Kidney (tissue), 14 donors: ENCODE measurements around the gene PCIF1. TPM values are rescaled to one million over a fixed set of nuclear protein-coding genes. Genes with fewer than 3 reads are reported as not detected.
A peak's percentile ranks its signal among the peaks of the same experiment; 100 is the strongest.

ENCODE experiments used
- DNase-seq, 5 donors: peaks; one replicate each; pipeline ENCODE4 v3.0.0-alpha.2; 2013 to 2020
- FAIRE-seq: peaks from 2 replicates; lab custom pipeline; 2012; peaks lifted over from hg19 to GRCh38; lab: Jason Lieb, UNC
- H3K27ac ChIP-seq, 2 donors: one replicate each; pipeline ENCODE4 v1.7.0; 2013; ENCODE audit warnings: low read depth in 2 of 2, low read length in 2 of 2, inconsistent platforms in 1 of 2
- H3K27me3 ChIP-seq: one replicate; pipeline ENCODE4 v1.7.1; 2013; ENCODE audit warnings: low read length, inconsistent platforms; ENCODE audit not compliant: control insufficient read depth, insufficient read depth
- H3K36me3 ChIP-seq, 3 donors: one replicate each; pipeline versions ENCODE4 v1.7.0 to v1.7.1; 2013; ENCODE audit warnings: low read length in 3 of 3, control low read depth in 1 of 3, inconsistent platforms in 1 of 3; ENCODE audit not compliant: insufficient read depth in 3 of 3, control insufficient read depth in 2 of 3
- H3K4me1 ChIP-seq, 3 donors: one replicate each; pipeline versions ENCODE4 v1.7.0 to v1.7.1; 2013; ENCODE audit warnings: low read length in 3 of 3, inconsistent platforms in 1 of 3, low read depth in 1 of 3; ENCODE audit not compliant: control insufficient read depth in 2 of 3, insufficient read depth in 2 of 3
- H3K4me3 ChIP-seq, 3 donors: one replicate each; pipeline versions ENCODE4 v1.7.0 to v1.8.1; 2013; ENCODE audit warnings: low read length in 3 of 3, control low read depth in 1 of 3, inconsistent platforms in 1 of 3
- H3K9ac ChIP-seq, 3 donors: one replicate each; pipeline versions ENCODE4 v1.7.0 to v1.7.1; 2013; ENCODE audit warnings: low read length in 3 of 3, control low read depth in 1 of 3, inconsistent platforms in 1 of 3
- H3K9me3 ChIP-seq, 3 donors: one replicate each; pipeline versions ENCODE4 v1.7.0 to v1.7.1; 2013; ENCODE audit warnings: low read length in 3 of 3, control low read depth in 1 of 3, inconsistent platforms in 1 of 3; ENCODE audit not compliant: control insufficient read depth in 2 of 3, insufficient read depth in 1 of 3
- intact Hi-C: fragments of 100-400 bp; cut with DNase I; formaldehyde crosslinking; loops from one replicate; pipeline ENCODE4 v1.11.1; 2022
- polyA plus RNA-seq: library from polyadenylated mRNA; stranded (reverse); fragments of 350-450 nt; fragmentation: Illumina TruSeq; extraction: RNeasy Lipid Tissue Mini Kit (QIAGEN cat#74804); gene quantifications from one replicate; pipeline ENCODE4 v1.2.3, GENCODE V29; 2014; ENCODE audit warnings: low read depth, low replicate concordance; ENCODE audit not compliant: insufficient read depth
- total RNA-seq: library from RNA; stranded (reverse); fragmentation: NEBNext Ultra II Directional; extraction: Animal tissue kit (Norgen Biotek cat#: 25700); gene quantifications from one replicate; pipeline ENCODE4 v1.2.1, GENCODE V29; 2021
- TF ChIP-seq, protein P1 (sequence below): IDR thresholded peaks from 3 replicates; pipeline ENCODE4 v1.5.1; 2012; ENCODE audit warnings: mild to moderate bottlenecking, moderate library complexity, borderline replicate concordance; ENCODE audit not compliant: insufficient read depth; ENCODE audit errors: extremely low read depth
- donor health status: control.
- donor health status: control.
- donor health status: control.
- donor health status: control.
- donor health status: control.
- donor health status: DM: yes; HTN: yes; CAD: no.
- donor health status: Normal renal cell carcinoma (clear cell type).

Gene PCIF1
- total and polyA plus RNA-seq, 2 donors from 2014 or later: 27.4 to 43.1 TPM

DNA sequence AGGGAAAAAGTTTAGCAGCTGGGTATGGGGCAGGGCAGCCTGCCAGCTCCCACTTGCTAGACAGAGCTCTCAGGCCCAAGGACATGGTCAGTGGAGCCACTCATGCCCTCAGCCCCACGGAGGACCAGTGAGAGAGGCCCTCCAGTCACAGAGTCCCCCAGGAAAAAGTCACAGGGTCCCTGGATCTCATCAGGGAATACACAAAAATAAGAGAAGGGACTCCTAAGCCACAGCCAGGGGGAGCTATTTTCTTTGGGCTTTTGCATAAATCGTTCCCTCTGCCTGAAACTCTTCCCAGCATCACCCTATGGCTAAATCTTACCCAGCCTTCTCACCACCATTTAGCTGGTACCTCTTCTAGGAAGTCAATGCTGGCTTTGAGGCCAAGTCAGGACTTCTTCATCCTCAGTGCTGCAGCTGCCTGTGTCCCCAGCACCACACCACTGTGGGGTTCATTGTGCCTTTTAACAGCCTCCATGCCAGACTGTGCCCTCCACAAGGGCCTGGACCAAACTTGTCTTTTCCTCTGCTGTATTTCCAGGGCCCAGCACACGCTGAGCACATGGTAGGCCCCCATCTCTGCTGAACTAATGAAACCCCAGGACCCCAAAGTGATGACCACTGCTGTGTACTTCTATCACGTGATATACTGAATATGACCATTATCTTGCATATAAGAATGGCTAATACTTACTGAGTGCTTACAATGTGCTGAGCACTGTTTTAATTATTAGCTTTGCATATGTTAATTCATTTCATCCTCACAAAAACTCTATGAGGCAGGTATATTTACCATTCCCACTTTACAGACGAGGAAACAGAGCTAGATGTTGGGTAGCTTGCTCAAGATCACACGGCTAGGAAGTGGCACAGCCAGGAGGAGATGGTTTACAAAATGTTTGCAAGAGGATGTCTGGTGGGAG lies 35.5 kb downstream of the PCIF1 start:
- intact Hi-C loops: loop anchor here (10.0 kb wide), 1 partner anchor 145 kb away; the partner anchor contains the start of gene TNNC2
- FAIRE-seq: no peak
- peak in 3 of 5 donors; percentile 30 to 69 (median 57) for DNase-seq
- Histone ChIP-seq H3K9me3 (no peaks in the 10 kb centered on the region), H3K9ac (peak overlapping the region in 2 of 3 donors; percentile 39 to 87), H3K4me3 (peak overlapping the region in 2 of 3 donors; percentile 96 to 98), H3K36me3 (peaks cover 3 to 33% (median 17%) of the 10 kb centered on the region in 3 donors), H3K27ac (no peak overlapping the region), H3K4me1 (peaks cover 0 to 14% (median 7%) of the 10 kb centered on the region in 3 donors), H3K27me3 (no peaks in the 10 kb centered on the region)
- TF ChIP-seq, protein P1, sequence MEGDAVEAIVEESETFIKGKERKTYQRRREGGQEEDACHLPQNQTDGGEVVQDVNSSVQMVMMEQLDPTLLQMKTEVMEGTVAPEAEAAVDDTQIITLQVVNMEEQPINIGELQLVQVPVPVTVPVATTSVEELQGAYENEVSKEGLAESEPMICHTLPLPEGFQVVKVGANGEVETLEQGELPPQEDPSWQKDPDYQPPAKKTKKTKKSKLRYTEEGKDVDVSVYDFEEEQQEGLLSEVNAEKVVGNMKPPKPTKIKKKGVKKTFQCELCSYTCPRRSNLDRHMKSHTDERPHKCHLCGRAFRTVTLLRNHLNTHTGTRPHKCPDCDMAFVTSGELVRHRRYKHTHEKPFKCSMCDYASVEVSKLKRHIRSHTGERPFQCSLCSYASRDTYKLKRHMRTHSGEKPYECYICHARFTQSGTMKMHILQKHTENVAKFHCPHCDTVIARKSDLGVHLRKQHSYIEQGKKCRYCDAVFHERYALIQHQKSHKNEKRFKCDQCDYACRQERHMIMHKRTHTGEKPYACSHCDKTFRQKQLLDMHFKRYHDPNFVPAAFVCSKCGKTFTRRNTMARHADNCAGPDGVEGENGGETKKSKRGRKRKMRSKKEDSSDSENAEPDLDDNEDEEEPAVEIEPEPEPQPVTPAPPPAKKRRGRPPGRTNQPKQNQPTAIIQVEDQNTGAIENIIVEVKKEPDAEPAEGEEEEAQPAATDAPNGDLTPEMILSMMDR: peak; percentile 29

DNA sequence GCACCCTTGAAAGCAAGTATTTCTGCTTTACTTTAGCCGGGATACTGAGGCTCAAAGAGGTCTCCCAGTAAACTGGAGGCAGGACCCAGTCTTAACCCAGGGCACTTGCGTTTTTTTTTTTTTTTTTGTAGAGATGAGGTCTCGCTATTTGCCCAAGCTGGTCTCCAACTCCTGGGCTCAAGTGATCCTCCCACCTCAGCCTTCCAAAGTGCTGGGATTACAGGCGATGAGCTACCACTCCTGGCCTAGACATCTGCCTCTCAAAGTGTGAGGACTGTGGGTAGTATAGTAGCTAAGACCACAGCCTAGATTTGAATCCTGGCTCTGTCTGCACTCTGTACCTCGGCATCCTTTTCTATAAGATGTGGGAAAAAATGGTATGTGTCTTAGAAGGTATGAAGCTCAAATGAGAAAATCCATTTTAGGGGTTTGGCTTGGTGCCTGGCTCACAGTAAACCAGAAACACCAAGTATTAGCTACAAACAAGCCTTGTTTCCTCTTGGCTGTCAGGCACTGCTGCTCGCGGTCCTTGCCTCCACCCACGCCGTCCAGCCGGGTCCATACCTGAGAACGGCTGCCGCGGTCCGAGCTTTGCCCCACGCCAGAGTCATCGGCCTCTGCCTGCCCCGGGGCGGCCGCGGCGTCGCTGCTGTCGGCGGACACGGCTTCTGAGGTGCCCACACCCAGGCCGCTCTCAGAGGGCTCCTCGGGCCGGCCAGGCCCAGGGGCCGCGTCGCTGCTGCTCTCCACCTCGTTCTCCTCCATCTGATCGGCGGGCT lies 36.4 kb downstream of the PCIF1 start:
- FAIRE-seq: no peak
- H3K4me3 ChIP-seq: peak overlapping the region; percentile 96 to 98 (median 98)
- H3K27ac ChIP-seq: peak overlapping the region; percentile 100
- intact Hi-C loops: no loop called here
- peak overlapping the region; percentile 52 to 89 (median 87) for H3K9ac ChIP-seq
- peaks cover 0 to 14% (median 7%) of the 10 kb centered on the region in 3 donors for H3K4me1 ChIP-seq
- no peaks in the 10 kb centered on the region for H3K27me3 ChIP-seq
- H3K36me3 ChIP-seq: peaks cover 3 to 28% (median 17%) of the 10 kb centered on the region in 3 donors
- peak in 2 of 5 donors; percentile 48 to 88 for DNase-seq
- H3K9me3 ChIP-seq: no peaks in the 10 kb centered on the region
- TF ChIP-seq, protein P1: no peak

DNA sequence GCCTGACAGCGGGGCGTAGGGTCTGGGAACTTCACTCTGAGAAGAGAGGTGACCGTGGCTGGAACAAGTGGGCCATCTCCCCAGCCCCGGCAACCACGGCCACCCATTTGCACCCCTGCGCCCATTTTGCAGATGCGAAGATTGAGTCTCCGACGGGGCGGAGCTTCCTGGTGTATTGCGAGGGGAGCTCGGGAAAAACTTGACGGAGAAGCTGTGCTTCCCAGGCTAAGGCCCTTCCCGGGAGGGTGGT lies 36.9 kb downstream of the PCIF1 start:
- intact Hi-C loops: no loop called here
- H3K4me1 ChIP-seq: peaks cover 0 to 14% (median 7%) of the 10 kb centered on the region in 3 donors
- TF ChIP-seq, protein P1: no peak
- H3K4me3 ChIP-seq: peak overlapping the region; percentile 96 to 98 (median 98)
- no peaks in the 10 kb centered on the region for H3K9me3 ChIP-seq
- peak overlapping the region; percentile 52 to 89 (median 87) for H3K9ac ChIP-seq
- peaks cover 3 to 28% (median 17%) of the 10 kb centered on the region in 3 donors for H3K36me3 ChIP-seq
- DNase-seq: no peak
- no peaks in the 10 kb centered on the region for H3K27me3 ChIP-seq
- H3K27ac ChIP-seq: peak overlapping the region; percentile 100
- no peak for FAIRE-seq
